ENCODE data around the gene STK33.

Gene STK33

GRCh38 chr11:8357891-8358566 is 236.0 kb downstream of the STK33 start:
- no peak overlapping the region for H3K27ac ChIP-seq (ENCODE audit: insufficient read depth in 1 of 2, low read depth in 1 of 2, low read length in 2 of 2, poor library complexity in 1 of 2, severe bottlenecking in 2 of 2)
- H3K27me3 ChIP-seq (replicated peaks in 2 of 5; ENCODE audit: control insufficient read depth in 4 of 5, insufficient read depth in 5 of 5, low read length in 4 of 5) = no peaks in the 10 kb centered on the region
- H3K36me3 ChIP-seq (ENCODE audit: control insufficient read depth in 4 of 4, insufficient read depth in 4 of 4, low read length in 3 of 4) = no peaks in the 10 kb centered on the region
- H3K4me3 ChIP-seq (ENCODE audit: control insufficient read depth in 1 of 7, extremely low read depth in 1 of 7, insufficient read depth in 4 of 7, low read depth in 2 of 7, low read length in 6 of 7) = no peak overlapping the region
- no peaks in the 10 kb centered on the region for H3K9me3 ChIP-seq (ENCODE audit: control extremely low read depth in 1 of 5, control insufficient read depth in 4 of 5, insufficient read depth in 2 of 5, low read depth in 1 of 5, low read length in 4 of 5)
- ChIA-PET CTCF (no interaction called here), POLR2A (interaction anchor here (0.6 kb wide), 1 partner anchor 1348 kb away, joined by 3 read pairs; no protein-coding TSS in a partner anchor)
- no peak for DNase-seq
- H3K4me1 ChIP-seq (ENCODE audit: control extremely low read depth in 1 of 4, control insufficient read depth in 4 of 4, insufficient read depth in 4 of 4, low read length in 3 of 4) = peaks cover 0 to 16% (median 11%) of the 10 kb centered on the region in 4 experiments
- 98% methylated on average over 13 of the region's 13 CpGs for WGBS (ENCODE audit: insufficient coverage)

- WGBS (ENCODE audit: insufficient coverage) = 100% methylated on average over 1 of the region's 4 CpGs
- DNase-seq = no peak
- Histone ChIP-seq H3K4me3 (ENCODE audit: control insufficient read depth in 1 of 7, extremely low read depth in 1 of 7, insufficient read depth in 4 of 7, low read depth in 2 of 7, low read length in 6 of 7) (no peak overlapping the region), H3K27ac (ENCODE audit: insufficient read depth in 1 of 2, low read depth in 1 of 2, low read length in 2 of 2, poor library complexity in 1 of 2, severe bottlenecking in 2 of 2) (no peak overlapping the region), H3K27me3 (replicated peaks in 2 of 5; ENCODE audit: control insufficient read depth in 4 of 5, insufficient read depth in 5 of 5, low read length in 4 of 5) (no peaks in the 10 kb centered on the region), H3K36me3 (ENCODE audit: control insufficient read depth in 4 of 4, insufficient read depth in 4 of 4, low read length in 3 of 4) (no peaks in the 10 kb centered on the region), H3K4me1 (ENCODE audit: control extremely low read depth in 1 of 4, control insufficient read depth in 4 of 4, insufficient read depth in 4 of 4, low read length in 3 of 4) (peaks cover 0 to 16% (median 11%) of the 10 kb centered on the region in 4 experiments), H3K9me3 (ENCODE audit: control extremely low read depth in 1 of 5, control insufficient read depth in 4 of 5, insufficient read depth in 2 of 5, low read depth in 1 of 5, low read length in 4 of 5) (no peaks in the 10 kb centered on the region)
- ChIA-PET CTCF (no interaction called here), POLR2A (interaction anchor here (0.6 kb wide), 1 partner anchor 1347 kb away, joined by 3 read pairs; no protein-coding TSS in a partner anchor)
These were observed 236.5 kb downstream of the STK33 start for GRCh38 chr11:8357505-8357888.

- H3K27ac ChIP-seq (ENCODE audit: insufficient read depth in 1 of 2, low read depth in 1 of 2, low read length in 2 of 2, poor library complexity in 1 of 2, severe bottlenecking in 2 of 2) = no peak overlapping the region
- WGBS (ENCODE audit: insufficient coverage) = 98% methylated on average over 21 of the region's 30 CpGs
These were observed 237.1 kb downstream of the STK33 start for GRCh38 chr11:8356721-8357504.

GRCh38 chr11:8356216-8356615 is 237.8 kb downstream of the STK33 start:
- 98% methylated on average over 6 of the region's 8 CpGs for WGBS (ENCODE audit: insufficient coverage)
- Histone ChIP-seq H3K36me3 (ENCODE audit: control insufficient read depth in 4 of 4, insufficient read depth in 4 of 4, low read length in 3 of 4) (no peaks in the 10 kb centered on the region), H3K27me3 (replicated peaks in 2 of 5; ENCODE audit: control insufficient read depth in 4 of 5, insufficient read depth in 5 of 5, low read length in 4 of 5) (no peaks in the 10 kb centered on the region), H3K27ac (ENCODE audit: insufficient read depth in 1 of 2, low read depth in 1 of 2, low read length in 2 of 2, poor library complexity in 1 of 2, severe bottlenecking in 2 of 2) (no peak overlapping the region), H3K4me3 (ENCODE audit: control insufficient read depth in 1 of 7, extremely low read depth in 1 of 7, insufficient read depth in 4 of 7, low read depth in 2 of 7, low read length in 6 of 7) (no peak overlapping the region), H3K9me3 (ENCODE audit: control extremely low read depth in 1 of 5, control insufficient read depth in 4 of 5, insufficient read depth in 2 of 5, low read depth in 1 of 5, low read length in 4 of 5) (no peaks in the 10 kb centered on the region), H3K4me1 (ENCODE audit: control extremely low read depth in 1 of 4, control insufficient read depth in 4 of 4, insufficient read depth in 4 of 4, low read length in 3 of 4) (peaks cover 0 to 16% (median 11%) of the 10 kb centered on the region in 4 experiments)
- DNase-seq = no peak
- ChIA-PET CTCF (interaction anchor here (1.0 to 1.3 kb wide), 3 partner anchors 9 to 92 kb away, joined by 3 to 4 read pairs (median 3); partner anchors contain the start of gene LMO1), POLR2A (interaction anchor here (0.6 kb wide), 1 partner anchor 120 kb away, joined by 3 read pairs; no protein-coding TSS in a partner anchor)

More at GRCh38 chr11:8356721-8357504, 237.1 kb downstream of the STK33 start:
- H3K4me1 ChIP-seq (ENCODE audit: control extremely low read depth in 1 of 4, control insufficient read depth in 4 of 4, insufficient read depth in 4 of 4, low read length in 3 of 4) = peaks cover 0 to 16% (median 11%) of the 10 kb centered on the region in 4 experiments
- no peak for DNase-seq
- H3K9me3 ChIP-seq (ENCODE audit: control extremely low read depth in 1 of 5, control insufficient read depth in 4 of 5, insufficient read depth in 2 of 5, low read depth in 1 of 5, low read length in 4 of 5) = no peaks in the 10 kb centered on the region
- no peaks in the 10 kb centered on the region for H3K27me3 ChIP-seq (replicated peaks in 2 of 5; ENCODE audit: control insufficient read depth in 4 of 5, insufficient read depth in 5 of 5, low read length in 4 of 5)
- CTCF ChIA-PET = interaction anchor here (1.0 to 1.3 kb wide), 3 partner anchors 10 to 93 kb away, joined by 3 to 4 read pairs (median 3); partner anchors contain the start of gene LMO1
- no peaks in the 10 kb centered on the region for H3K36me3 ChIP-seq (ENCODE audit: control insufficient read depth in 4 of 4, insufficient read depth in 4 of 4, low read length in 3 of 4)
- H3K4me3 ChIP-seq (ENCODE audit: control insufficient read depth in 1 of 7, extremely low read depth in 1 of 7, insufficient read depth in 4 of 7, low read depth in 2 of 7, low read length in 6 of 7) = no peak overlapping the region
- POLR2A ChIA-PET = no interaction called here

- DNase-seq = no peak
- Histone ChIP-seq H3K27ac (ENCODE audit: insufficient read depth in 1 of 2, low read depth in 1 of 2, low read length in 2 of 2, poor library complexity in 1 of 2, severe bottlenecking in 2 of 2) (no peak overlapping the region), H3K36me3 (ENCODE audit: control insufficient read depth in 4 of 4, insufficient read depth in 4 of 4, low read length in 3 of 4) (no peaks in the 10 kb centered on the region), H3K4me3 (ENCODE audit: control insufficient read depth in 1 of 7, extremely low read depth in 1 of 7, insufficient read depth in 4 of 7, low read depth in 2 of 7, low read length in 6 of 7) (no peak overlapping the region), H3K27me3 (replicated peaks in 2 of 5; ENCODE audit: control insufficient read depth in 4 of 5, insufficient read depth in 5 of 5, low read length in 4 of 5) (no peaks in the 10 kb centered on the region), H3K4me1 (ENCODE audit: control extremely low read depth in 1 of 4, control insufficient read depth in 4 of 4, insufficient read depth in 4 of 4, low read length in 3 of 4) (peaks cover 0 to 16% (median 11%) of the 10 kb centered on the region in 4 experiments), H3K9me3 (ENCODE audit: control extremely low read depth in 1 of 5, control insufficient read depth in 4 of 5, insufficient read depth in 2 of 5, low read depth in 1 of 5, low read length in 4 of 5) (no peaks in the 10 kb centered on the region)
- ChIA-PET CTCF (no interaction called here), POLR2A (interaction anchor here (0.6 kb wide), 2 partner anchors 24 to 119 kb away, joined by 3 read pairs; no protein-coding TSS in a partner anchor)
- 90% methylated on average over 3 of the region's 5 CpGs for WGBS (ENCODE audit: insufficient coverage)
These were observed 238.6 kb downstream of the STK33 start for GRCh38 chr11:8355416-8355742.

GRCh38 chr11:8354622-8355415 is 239.2 kb downstream of the STK33 start:
- Histone ChIP-seq H3K4me3 (ENCODE audit: control insufficient read depth in 1 of 7, extremely low read depth in 1 of 7, insufficient read depth in 4 of 7, low read depth in 2 of 7, low read length in 6 of 7) (peak overlapping the region in 4 of 7 experiments; percentile 30 to 68 (median 56)), H3K4me1 (ENCODE audit: control extremely low read depth in 1 of 4, control insufficient read depth in 4 of 4, insufficient read depth in 4 of 4, low read length in 3 of 4) (peaks cover 0 to 16% (median 11%) of the 10 kb centered on the region in 4 experiments), H3K9me3 (ENCODE audit: control extremely low read depth in 1 of 5, control insufficient read depth in 4 of 5, insufficient read depth in 2 of 5, low read depth in 1 of 5, low read length in 4 of 5) (no peaks in the 10 kb centered on the region), H3K27ac (ENCODE audit: insufficient read depth in 1 of 2, low read depth in 1 of 2, low read length in 2 of 2, poor library complexity in 1 of 2, severe bottlenecking in 2 of 2) (no peak overlapping the region), H3K27me3 (replicated peaks in 2 of 5; ENCODE audit: control insufficient read depth in 4 of 5, insufficient read depth in 5 of 5, low read length in 4 of 5) (peaks cover 0 to 3% (median 0%) of the 10 kb centered on the region in 5 experiments), H3K36me3 (ENCODE audit: control insufficient read depth in 4 of 4, insufficient read depth in 4 of 4, low read length in 3 of 4) (no peaks in the 10 kb centered on the region)
- CTCF ChIA-PET = interaction anchor here (0.6 to 1.5 kb wide), 3 partner anchors 12 to 311 kb away, joined by 3 to 8 read pairs (median 3); no protein-coding TSS in a partner anchor
- POLR2A ChIA-PET = interaction anchor here (0.6 kb wide), 2 partner anchors 23 to 779 kb away, joined by 3 to 5 read pairs; no protein-coding TSS in a partner anchor
- 16% methylated on average over 11 of the region's 16 CpGs for WGBS (ENCODE audit: insufficient coverage)
- DNase-seq = peak in 2 of 3 donors; percentile 45 to 53

All from common myeloid progenitor, CD34-positive (primary cell).